Panc1 (cell line): ENCODE data around the gene KIFC3. TPM values are rescaled to one million over a fixed set of nuclear protein-coding genes. Genes with fewer than 3 reads are reported as not detected.

ENCODE experiments used
- ATAC-seq: fragments of 200-7000 bp; cut with Tn5 transposase; 2 replicates; pipeline ENCODE4 v1.9.1; 2020; ENCODE audit warnings: mild to moderate bottlenecking, moderate library complexity
- BruUV-seq: library from RNA; stranded (reverse); fragments of 400-500 nt; replicated peaks from 2 replicates; lab custom pipeline; 2021; lab: Mats Ljungman, UMichigan
- CTCF ChIA-PET: fragments of 300-600 bp; sonication (Branson Sonifier 250); formaldehyde crosslinking; loops from one replicate; lab custom pipeline; 2022; ENCODE audit warnings: antibody characterized with exemption; lab: Charles Lee
- POLR2A ChIA-PET: fragments of 300-600 bp; sonication (Branson Sonifier 250); formaldehyde crosslinking; loops from one replicate; lab custom pipeline; 2022; ENCODE audit warnings: antibody characterized with exemption; lab: Charles Lee
- DNase-seq: peaks from one replicate; pipeline ENCODE4 v3.0.0-alpha.2; 2010; ENCODE audit warnings: low read depth, low spot score
- H3K27ac ChIP-seq: 2 replicates; pipeline ENCODE4 v1.5.1; 2011; ENCODE audit warnings: mild to moderate bottlenecking, low read length, inconsistent platforms
- H3K27me3 ChIP-seq: fragments of 200-500 bp; sonication (Bioruptor generic); 2 replicates; pipeline ENCODE4 v1.6.0; 2014; ENCODE audit warnings: low read length, inconsistent platforms; ENCODE audit not compliant: control insufficient read depth, insufficient read depth
- H3K36me3 ChIP-seq: fragments of 200-500 bp; sonication (Bioruptor generic); 2 replicates; pipeline ENCODE4 v1.5.1; 2014; ENCODE audit warnings: inconsistent platforms, mild to moderate bottlenecking, low read length, moderate library complexity; ENCODE audit not compliant: control insufficient read depth, insufficient read depth
- H3K4me1 ChIP-seq: 2 replicates; pipeline ENCODE4 v1.5.1; 2011; ENCODE audit warnings: inconsistent platforms, mild to moderate bottlenecking, low read length, moderate library complexity; ENCODE audit not compliant: control insufficient read depth, insufficient read depth
- H3K4me3 ChIP-seq, 2 experiments: 2 replicates each; pipeline ENCODE4 v1.5.1; 2011 to 2012; ENCODE audit warnings: low read depth in 2 of 2, low read length in 2 of 2, mild to moderate bottlenecking in 2 of 2, inconsistent platforms in 1 of 2, moderate library complexity in 1 of 2
- H3K9me3 ChIP-seq: fragments of 200-500 bp; sonication (Bioruptor generic); 2 replicates; pipeline ENCODE4 v1.5.1; 2014; ENCODE audit warnings: low read depth, mild to moderate bottlenecking, inconsistent platforms, low read length, moderate library complexity; ENCODE audit not compliant: control insufficient read depth, insufficient read depth
- POLR2AphosphoS5 ChIP-seq: IDR thresholded peaks from 2 replicates; pipeline ENCODE4 v1.6.1; 2012; ENCODE audit warnings: mild to moderate bottlenecking, low read depth, low read length, moderate library complexity
- SIN3A ChIP-seq: IDR thresholded peaks from 2 replicates; pipeline ENCODE4 v1.6.1; 2012; ENCODE audit warnings: low read depth, mild to moderate bottlenecking, low read length, moderate library complexity, borderline replicate concordance; ENCODE audit not compliant: insufficient read depth
- TCF7L2 ChIP-seq: IDR thresholded peaks from 2 replicates; pipeline ENCODE4 v1.6.1; 2011; ENCODE audit warnings: mild to moderate bottlenecking, low read depth, low read length, inconsistent platforms
- in situ Hi-C: cut with HindIII; loops from 2 replicates; pipeline ENCODE4 v1.10.0; 2016; ENCODE audit warnings: low sequenced_read_pairs, low pct_unique_long_range_greater_than_20kb
- intact Hi-C: fragments of 100-400 bp; cut with micrococcal nuclease; formaldehyde crosslinking; loops from one replicate; pipeline ENCODE4 v1.10.0; 2022; ENCODE audit not compliant: unreplicated experiment
- total RNA-seq: library from RNA; stranded (reverse); gene quantifications from one replicate; pipeline ENCODE4 v1.2.1, GENCODE V29; 2021; ENCODE audit not compliant: unreplicated experiment
- TF ChIP-seq, protein P1 (sequence below): fragments of 450-650 bp; IDR thresholded peaks from 2 replicates; pipeline ENCODE4 v1.5.1; 2017; ENCODE audit warnings: mild to moderate bottlenecking
- TF ChIP-seq, protein P2 (sequence below), 2 experiments: IDR thresholded peaks; 2 replicates each; pipeline ENCODE4 v1.6.1; 2011 to 2012; ENCODE audit warnings: low read depth in 2 of 2, control low read depth in 1 of 2, low read length in 1 of 2, mild to moderate bottlenecking in 1 of 2, moderate library complexity in 1 of 2; ENCODE audit not compliant: insufficient read depth in 1 of 2

The KIFC3 gene
- total RNA-seq, 1 experiment from 2014 or later, result 51.5 TPM

DNA sequence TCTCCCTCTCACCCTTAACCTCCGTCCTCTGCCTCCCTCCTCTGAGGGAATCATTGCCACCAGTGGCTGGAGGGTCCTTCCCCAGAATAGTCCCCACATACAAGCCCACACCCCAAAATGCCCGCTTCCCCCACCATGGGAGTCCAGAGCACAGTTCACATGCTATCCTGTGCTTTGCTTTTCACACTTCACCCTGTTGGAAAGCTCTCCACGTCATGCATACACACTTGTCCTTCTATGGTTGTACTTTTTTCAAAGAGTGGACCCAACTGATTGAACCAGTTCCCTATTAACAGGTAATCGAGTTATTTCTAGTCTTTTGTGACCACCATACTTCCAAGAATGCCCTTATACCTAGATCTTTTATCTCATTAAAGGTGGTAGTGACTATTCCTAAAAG, 23.8 kb upstream of the KIFC3 start:
- ATAC-seq (no peak), DNase-seq (no peak)
- peaks cover 16% of the 10 kb centered on the region for H3K4me1 ChIP-seq
- BruUV-seq, result no TSS peak
- no peak for TF ChIP-seq SIN3A
- POLR2A ChIA-PET, result no interaction called here
- H3K27ac ChIP-seq, result peak overlapping the region; percentile 29; the same call in 1 of the 2 replicates
- no peaks in the 10 kb centered on the region for H3K9me3 ChIP-seq
- in situ Hi-C loops (no loop called here), intact Hi-C loops (no loop called here)
- no peak overlapping the region for H3K4me3 ChIP-seq
- H3K27me3 ChIP-seq, result no peaks in the 10 kb centered on the region
- no peaks in the 10 kb centered on the region for H3K36me3 ChIP-seq
- CTCF ChIA-PET, result no interaction called here

DNA sequence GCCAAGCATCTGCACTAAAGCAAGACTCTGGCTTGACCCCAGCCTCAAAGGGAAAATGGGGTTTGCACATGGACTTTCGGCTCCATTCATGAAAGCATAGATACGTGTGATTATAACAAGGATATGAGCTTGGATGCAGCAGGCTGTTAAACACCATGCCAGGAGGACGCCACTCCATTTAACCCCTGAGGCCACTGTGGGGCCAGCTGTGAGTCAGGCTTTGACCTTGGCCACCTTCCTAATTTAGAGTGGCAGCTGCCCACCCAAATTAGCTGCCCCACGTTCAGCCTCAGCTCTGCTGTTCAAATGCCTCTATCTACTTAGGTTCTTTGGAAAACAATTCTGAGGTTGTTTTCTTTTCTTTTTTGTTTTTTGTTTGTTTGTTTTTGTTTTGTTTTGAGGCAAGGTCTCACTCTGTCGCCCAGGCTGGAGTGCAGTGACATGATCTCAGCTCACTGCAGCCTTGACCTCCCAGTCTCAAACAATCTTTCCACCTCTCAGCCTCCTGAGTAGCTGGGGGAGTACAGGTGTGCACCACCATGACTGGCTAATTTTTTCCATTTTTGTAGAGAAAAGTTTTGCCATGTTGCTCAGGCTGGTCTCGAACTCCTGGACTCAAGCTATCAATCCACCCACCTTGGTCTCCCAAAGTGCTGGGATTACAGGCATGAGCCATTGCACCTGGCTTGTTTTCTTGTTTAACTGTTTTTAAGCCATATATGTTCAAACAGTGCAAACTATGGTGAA, 23.2 kb upstream of the KIFC3 start:
- Histone ChIP-seq H3K36me3 (no peaks in the 10 kb centered on the region), H3K27me3 (no peaks in the 10 kb centered on the region), H3K27ac (peak overlapping the region; percentile 39; the same call in 1 of the 2 replicates), H3K9me3 (no peaks in the 10 kb centered on the region), H3K4me1 (peaks cover 16% of the 10 kb centered on the region), H3K4me3 (no peak overlapping the region)
- no peak for ATAC-seq
- ChIA-PET POLR2A (no interaction called here), CTCF (no interaction called here)
- in situ Hi-C loops (no loop called here), intact Hi-C loops (no loop called here)
- no peak for DNase-seq
- no TSS peak for BruUV-seq
- TF ChIP-seq SIN3A (no peak), POLR2AphosphoS5 (no peak), TCF7L2 (no peak)
- TF ChIP-seq, protein P1, sequence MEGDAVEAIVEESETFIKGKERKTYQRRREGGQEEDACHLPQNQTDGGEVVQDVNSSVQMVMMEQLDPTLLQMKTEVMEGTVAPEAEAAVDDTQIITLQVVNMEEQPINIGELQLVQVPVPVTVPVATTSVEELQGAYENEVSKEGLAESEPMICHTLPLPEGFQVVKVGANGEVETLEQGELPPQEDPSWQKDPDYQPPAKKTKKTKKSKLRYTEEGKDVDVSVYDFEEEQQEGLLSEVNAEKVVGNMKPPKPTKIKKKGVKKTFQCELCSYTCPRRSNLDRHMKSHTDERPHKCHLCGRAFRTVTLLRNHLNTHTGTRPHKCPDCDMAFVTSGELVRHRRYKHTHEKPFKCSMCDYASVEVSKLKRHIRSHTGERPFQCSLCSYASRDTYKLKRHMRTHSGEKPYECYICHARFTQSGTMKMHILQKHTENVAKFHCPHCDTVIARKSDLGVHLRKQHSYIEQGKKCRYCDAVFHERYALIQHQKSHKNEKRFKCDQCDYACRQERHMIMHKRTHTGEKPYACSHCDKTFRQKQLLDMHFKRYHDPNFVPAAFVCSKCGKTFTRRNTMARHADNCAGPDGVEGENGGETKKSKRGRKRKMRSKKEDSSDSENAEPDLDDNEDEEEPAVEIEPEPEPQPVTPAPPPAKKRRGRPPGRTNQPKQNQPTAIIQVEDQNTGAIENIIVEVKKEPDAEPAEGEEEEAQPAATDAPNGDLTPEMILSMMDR, result no peak
- TF ChIP-seq, protein P2, sequence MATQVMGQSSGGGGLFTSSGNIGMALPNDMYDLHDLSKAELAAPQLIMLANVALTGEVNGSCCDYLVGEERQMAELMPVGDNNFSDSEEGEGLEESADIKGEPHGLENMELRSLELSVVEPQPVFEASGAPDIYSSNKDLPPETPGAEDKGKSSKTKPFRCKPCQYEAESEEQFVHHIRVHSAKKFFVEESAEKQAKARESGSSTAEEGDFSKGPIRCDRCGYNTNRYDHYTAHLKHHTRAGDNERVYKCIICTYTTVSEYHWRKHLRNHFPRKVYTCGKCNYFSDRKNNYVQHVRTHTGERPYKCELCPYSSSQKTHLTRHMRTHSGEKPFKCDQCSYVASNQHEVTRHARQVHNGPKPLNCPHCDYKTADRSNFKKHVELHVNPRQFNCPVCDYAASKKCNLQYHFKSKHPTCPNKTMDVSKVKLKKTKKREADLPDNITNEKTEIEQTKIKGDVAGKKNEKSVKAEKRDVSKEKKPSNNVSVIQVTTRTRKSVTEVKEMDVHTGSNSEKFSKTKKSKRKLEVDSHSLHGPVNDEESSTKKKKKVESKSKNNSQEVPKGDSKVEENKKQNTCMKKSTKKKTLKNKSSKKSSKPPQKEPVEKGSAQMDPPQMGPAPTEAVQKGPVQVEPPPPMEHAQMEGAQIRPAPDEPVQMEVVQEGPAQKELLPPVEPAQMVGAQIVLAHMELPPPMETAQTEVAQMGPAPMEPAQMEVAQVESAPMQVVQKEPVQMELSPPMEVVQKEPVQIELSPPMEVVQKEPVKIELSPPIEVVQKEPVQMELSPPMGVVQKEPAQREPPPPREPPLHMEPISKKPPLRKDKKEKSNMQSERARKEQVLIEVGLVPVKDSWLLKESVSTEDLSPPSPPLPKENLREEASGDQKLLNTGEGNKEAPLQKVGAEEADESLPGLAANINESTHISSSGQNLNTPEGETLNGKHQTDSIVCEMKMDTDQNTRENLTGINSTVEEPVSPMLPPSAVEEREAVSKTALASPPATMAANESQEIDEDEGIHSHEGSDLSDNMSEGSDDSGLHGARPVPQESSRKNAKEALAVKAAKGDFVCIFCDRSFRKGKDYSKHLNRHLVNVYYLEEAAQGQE (IDR thresholded peaks at IDR 0.05; ENCODE audit: insufficient read depth in 1 of 2, low read depth in 2 of 2, low read length in 1 of 2), result no peak

DNA sequence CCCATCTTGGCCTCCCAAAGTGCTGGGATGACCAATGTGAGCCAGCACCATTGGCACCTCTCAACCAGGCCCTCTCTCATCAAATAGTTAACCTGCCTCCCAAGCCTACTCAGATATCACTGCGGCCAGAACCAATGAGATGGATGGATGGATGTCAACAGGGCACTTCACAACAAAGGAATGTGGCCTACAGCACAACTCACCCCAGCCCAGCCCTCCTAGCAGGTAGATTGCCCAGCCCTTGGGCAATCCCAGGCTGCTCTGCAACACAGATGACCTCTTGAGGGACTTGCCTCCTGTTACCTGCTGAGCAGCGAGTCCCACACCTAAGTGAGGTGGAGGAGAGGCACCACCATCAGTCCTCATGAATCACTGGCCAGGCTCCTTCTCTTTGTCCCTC, 22.6 kb upstream of the KIFC3 start:
- no peak for DNase-seq
- TF ChIP-seq SIN3A (no peak), TCF7L2 (no peak), POLR2AphosphoS5 (no peak)
- TF ChIP-seq, protein P1, result no peak
- TF ChIP-seq, protein P2 (IDR thresholded peaks at IDR 0.05; ENCODE audit: insufficient read depth in 1 of 2, low read depth in 2 of 2, low read length in 1 of 2), result no peak

More for the DNA sequence above, 22.6 kb upstream of the KIFC3 start:
- no peaks in the 10 kb centered on the region for H3K36me3 ChIP-seq
- no peak overlapping the region for H3K4me3 ChIP-seq
- H3K9me3 ChIP-seq, result no peaks in the 10 kb centered on the region
- ChIA-PET CTCF (no interaction called here), POLR2A (no interaction called here)
- H3K27me3 ChIP-seq, result no peaks in the 10 kb centered on the region
- ATAC-seq, result no peak
- peak overlapping the region; percentile 39; the same call in 1 of the 2 replicates for H3K27ac ChIP-seq
- in situ Hi-C loops (no loop called here), intact Hi-C loops (no loop called here)
- peaks cover 16% of the 10 kb centered on the region for H3K4me1 ChIP-seq
- no TSS peak for BruUV-seq
